ENCODE measurements around the gene CEP83.

GRCh38 chr12:94326234-94326633 lies 133.4 kb downstream of the CEP83 start:
- TF ChIP-seq, protein P1, sequence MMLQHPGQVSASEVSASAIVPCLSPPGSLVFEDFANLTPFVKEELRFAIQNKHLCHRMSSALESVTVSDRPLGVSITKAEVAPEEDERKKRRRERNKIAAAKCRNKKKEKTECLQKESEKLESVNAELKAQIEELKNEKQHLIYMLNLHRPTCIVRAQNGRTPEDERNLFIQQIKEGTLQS (CRISPR knock-in tag; conservative IDR thresholded peaks at IDR 0.05), result no peak
- TF ChIP-seq, protein P2, sequence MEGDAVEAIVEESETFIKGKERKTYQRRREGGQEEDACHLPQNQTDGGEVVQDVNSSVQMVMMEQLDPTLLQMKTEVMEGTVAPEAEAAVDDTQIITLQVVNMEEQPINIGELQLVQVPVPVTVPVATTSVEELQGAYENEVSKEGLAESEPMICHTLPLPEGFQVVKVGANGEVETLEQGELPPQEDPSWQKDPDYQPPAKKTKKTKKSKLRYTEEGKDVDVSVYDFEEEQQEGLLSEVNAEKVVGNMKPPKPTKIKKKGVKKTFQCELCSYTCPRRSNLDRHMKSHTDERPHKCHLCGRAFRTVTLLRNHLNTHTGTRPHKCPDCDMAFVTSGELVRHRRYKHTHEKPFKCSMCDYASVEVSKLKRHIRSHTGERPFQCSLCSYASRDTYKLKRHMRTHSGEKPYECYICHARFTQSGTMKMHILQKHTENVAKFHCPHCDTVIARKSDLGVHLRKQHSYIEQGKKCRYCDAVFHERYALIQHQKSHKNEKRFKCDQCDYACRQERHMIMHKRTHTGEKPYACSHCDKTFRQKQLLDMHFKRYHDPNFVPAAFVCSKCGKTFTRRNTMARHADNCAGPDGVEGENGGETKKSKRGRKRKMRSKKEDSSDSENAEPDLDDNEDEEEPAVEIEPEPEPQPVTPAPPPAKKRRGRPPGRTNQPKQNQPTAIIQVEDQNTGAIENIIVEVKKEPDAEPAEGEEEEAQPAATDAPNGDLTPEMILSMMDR (IDR thresholded peaks at IDR 0.05), result no peak
- TF ChIP-seq CREB1 (CRISPR knock-in tag; IDR thresholded peaks at IDR 0.05), result no peak
